HepG2 (cell line): ENCODE results near the gene C2orf92. TPM values are rescaled to one million over a fixed set of nuclear protein-coding genes. Genes with fewer than 3 reads are reported as not detected.
A peak's percentile ranks its signal among the peaks of the same experiment; 100 is the strongest.

ENCODE experiments used
- ATAC-seq: fragments of 200-7000 bp; cut with Tn5 transposase; 3 replicates; pipeline ENCODE4 v1.9.1; 2020; ENCODE audit warnings: mild to moderate bottlenecking, moderate library complexity
- BruUV-seq: library from RNA; stranded (reverse); fragments of 400-500 nt; replicated peaks from 2 replicates; lab custom pipeline; 2021; lab: Mats Ljungman, UMichigan
- CTCF ChIA-PET: fragments of 300-600 bp; formaldehyde crosslinking; extraction: SDS; loops from one replicate; lab custom pipeline; 2021; ENCODE audit warnings: low total read pairs, inconsistent platforms, low intra/inter-chr PET ratio; lab: Yijun Ruan, JAX
- POLR2A ChIA-PET: fragments of 350-600 bp; sonication (Branson Sonifier 250); formaldehyde crosslinking; loops from one replicate; lab custom pipeline; 2020; ENCODE audit warnings: antibody characterized with exemption, inconsistent platforms; lab: Yijun Ruan, JAX
- DNase-seq: peaks from one replicate; pipeline ENCODE4 v3.0.0-alpha.2; 2015; ENCODE audit warnings: low spot score
- FAIRE-seq: peaks from 3 replicates; lab custom pipeline; 2011; peaks lifted over from hg19 to GRCh38; lab: Jason Lieb, UNC
- H2AFZ ChIP-seq: one replicate; pipeline ENCODE4 v1.6.1; 2011; ENCODE audit warnings: low read length, inconsistent platforms
- H3K27ac ChIP-seq: fragments of 300-600 bp; 3 replicates; pipeline ENCODE4 v1.8.0; 2011; ENCODE audit warnings: mixed run types, mild to moderate bottlenecking, mixed read lengths, low read length, inconsistent platforms; ENCODE audit not compliant: insufficient read depth; ENCODE audit errors: extremely low read length
- H3K27me3 ChIP-seq, 2 experiments: fragments of 200-600 bp in 1 of 2; 2 replicates in 1 of 2; 3 replicates in 1 of 2; pipeline versions ENCODE4 v1.6.0 to v1.8.0; 2011; ENCODE audit warnings: low read length in 2 of 2, mild to moderate bottlenecking in 2 of 2, moderate library complexity in 2 of 2, inconsistent platforms in 1 of 2; ENCODE audit not compliant: insufficient read depth in 2 of 2, control insufficient read depth in 1 of 2
- H3K36me3 ChIP-seq, 2 experiments: fragments of 200-600 bp in 1 of 2; replicated peaks in 1 of 2; 2 replicates in 1 of 2; 3 replicates in 1 of 2; pipeline versions ENCODE4 v1.5.1 to v1.8.0; 2011; ENCODE audit warnings: low read length in 2 of 2, inconsistent platforms in 1 of 2; ENCODE audit not compliant: insufficient read depth in 2 of 2, control insufficient read depth in 1 of 2
- H3K4me1 ChIP-seq: 2 replicates; pipeline ENCODE4 v1.5.1; 2012; ENCODE audit warnings: low read length, inconsistent platforms; ENCODE audit not compliant: insufficient read depth
- H3K4me2 ChIP-seq: 2 replicates; pipeline ENCODE4 v1.6.0; 2011; ENCODE audit warnings: low read depth, low read length, inconsistent platforms
- H3K4me3 ChIP-seq, 3 experiments: fragments of 200-600 bp in 1 of 3; sonication (generic), shearing (Covaris generic) in 1 of 3; replicated peaks in 1 of 3; 2 replicates each; pipeline ENCODE4 v1.5.1; 2011 to 2016; ENCODE audit warnings: low read length in 3 of 3, inconsistent platforms in 2 of 3, low read depth in 2 of 3, mild to moderate bottlenecking in 2 of 3, control low read depth in 1 of 3, mixed read lengths in 1 of 3; ENCODE audit not compliant: insufficient read depth in 1 of 3
- H3K79me2 ChIP-seq: one replicate; pipeline ENCODE4 v1.6.1; 2011; ENCODE audit warnings: low read length, inconsistent platforms; ENCODE audit not compliant: insufficient read depth
- H3K9ac ChIP-seq: 2 replicates; pipeline ENCODE4 v1.6.0; 2011; ENCODE audit warnings: mild to moderate bottlenecking, low read depth, low read length, inconsistent platforms; ENCODE audit not compliant: insufficient read depth
- H3K9me3 ChIP-seq: 2 replicates; pipeline ENCODE4 v1.5.1; 2012; ENCODE audit warnings: mild to moderate bottlenecking, low read length
- H4K20me1 ChIP-seq: 2 replicates; pipeline ENCODE4 v1.6.0; 2011; ENCODE audit warnings: inconsistent platforms, mild to moderate bottlenecking, low read length, moderate library complexity; ENCODE audit not compliant: insufficient read depth
- GPN1 ChIP-seq: sonication (generic); formaldehyde crosslinking; IDR thresholded peaks from 2 replicates; pipeline ENCODE4 v1.5.1; 2020; ENCODE audit warnings: missing genetic modification reagents, borderline replicate concordance
- HIVEP1 ChIP-seq: sonication (generic); formaldehyde crosslinking; IDR thresholded peaks from 2 replicates; pipeline ENCODE4 v1.4.0; 2020; ENCODE audit warnings: mild to moderate bottlenecking, missing genetic modification reagents
- MED1 ChIP-seq: sonication (generic); formaldehyde crosslinking; IDR thresholded peaks from 2 replicates; pipeline ENCODE4 v1.4.0; 2020; ENCODE audit warnings: missing genetic modification reagents
- MXI1 ChIP-seq: IDR thresholded peaks from 3 replicates; pipeline ENCODE4 v1.6.1; 2012; ENCODE audit warnings: low read depth, low read length, inconsistent platforms, borderline replicate concordance
- NFE2L1 ChIP-seq: sonication (generic); formaldehyde crosslinking; IDR thresholded peaks from 2 replicates; pipeline ENCODE4 v1.4.0; 2020; ENCODE audit warnings: missing genetic modification reagents, mild to moderate bottlenecking, borderline replicate concordance
- RCOR2 ChIP-seq: IDR thresholded peaks from 2 replicates; pipeline ENCODE4 v1.6.1; 2016; ENCODE audit warnings: missing biosample characterization, missing genetic modification reagents
- TERF1 ChIP-seq: sonication (generic); formaldehyde crosslinking; IDR thresholded peaks from 2 replicates; pipeline ENCODE4 v1.8.0; 2022; ENCODE audit warnings: mild to moderate bottlenecking, missing genetic modification reagents, moderate library complexity
- THAP7 ChIP-seq: sonication (generic); formaldehyde crosslinking; IDR thresholded peaks from 2 replicates; pipeline ENCODE4 v1.8.1; 2023; ENCODE audit warnings: mild to moderate bottlenecking, missing genetic modification reagents
- ZBTB25 ChIP-seq: IDR thresholded peaks from 2 replicates; pipeline ENCODE4 v1.6.1; 2018; ENCODE audit warnings: missing genetic modification reagents
- ZKSCAN5 ChIP-seq: sonication (generic); formaldehyde crosslinking; IDR thresholded peaks from 2 replicates; pipeline ENCODE4 v1.5.1; 2020; ENCODE audit warnings: mild to moderate bottlenecking, missing genetic modification reagents
- ZKSCAN8 ChIP-seq: IDR thresholded peaks from 2 replicates; pipeline ENCODE4 v1.6.1; 2016; ENCODE audit warnings: borderline replicate concordance, missing genetic modification reagents, missing compliant biosample characterization
- ZNF136 ChIP-seq: sonication (generic); formaldehyde crosslinking; IDR thresholded peaks from 2 replicates; pipeline ENCODE4 v1.8.1; 2022; ENCODE audit warnings: low read depth, mild to moderate bottlenecking, moderate library complexity, missing genetic modification reagents
- ZNF44 ChIP-seq: sonication (generic); formaldehyde crosslinking; IDR thresholded peaks from 2 replicates; pipeline ENCODE4 v1.5.1; 2020; ENCODE audit warnings: mild to moderate bottlenecking, missing genetic modification reagents
- ZNF780A ChIP-seq: sonication (generic); formaldehyde crosslinking; IDR thresholded peaks from 2 replicates; pipeline ENCODE4 v1.8.0; 2022; ENCODE audit warnings: mild to moderate bottlenecking, missing genetic modification reagents, moderate library complexity
- ZNF782 ChIP-seq: sonication (generic); formaldehyde crosslinking; IDR thresholded peaks from 2 replicates; pipeline ENCODE4 v1.4.0; 2020; ENCODE audit warnings: missing genetic modification reagents, mild to moderate bottlenecking, borderline replicate concordance
- WGBS: methylation state at CpG from one replicate; pipeline ENCODE4 v1.1.6; 2017; ENCODE audit warnings: low lambda C conversion rate; 5-methylcytosine and 5-hydroxymethylcytosine counted together
- in situ Hi-C: cut with HindIII; loops from 2 replicates; pipeline ENCODE4 v1.10.0; 2017; ENCODE audit warnings: low pct_unique_long_range_greater_than_20kb; ENCODE audit not compliant: extremely low pct_ligation_motif_present
- intact Hi-C: fragments of 100-400 bp; cut with micrococcal nuclease; formaldehyde crosslinking; loops from one replicate; pipeline ENCODE4 v1.10.0; 2022; ENCODE audit not compliant: unreplicated experiment
- polyA plus RNA-seq, 8 experiments: library from polyadenylated mRNA; depleted of rRNA in 3 of 8; stranded (reverse) in 7 of 8; unstranded in 1 of 8; fragments of >200 nt; fragmentation: Illumina TruSeq in 4 of 8; extraction: Trizol in 4 of 8; gene quantifications; 2 replicates each; pipeline versions ENCODE4 v1.2.1 to v1.2.3, GENCODE V29; 2011 to 2016; ENCODE audit warnings: low read depth in 4 of 8, missing spikeins in 1 of 8, mixed read lengths in 1 of 8; ENCODE audit not compliant: insufficient read depth in 1 of 8
- total RNA-seq, 5 experiments: library from RNA; depleted of rRNA; stranded (reverse); fragments of >200 nt; fragmentation: Illumina TruSeq; extraction: Trizol; gene quantifications; 2 replicates each; pipeline ENCODE4 v1.2.3, GENCODE V29; 2016; ENCODE audit warnings: low read depth in 1 of 5

C2orf92 gene
- total and polyA plus RNA-seq, 2 of the 13 experiments (the other 11 are each of a cell fraction or from before 2014, with no cell fraction given): 4.9 to 5.0 TPM

GRCh38 chr2:97645695-97646629 lies 23.6 kb upstream of the C2orf92 start, which contains the start of gene COX5B (continued):
- TF ChIP-seq GPN1 (CRISPR knock-in tag) (peak; percentile 43; the same call in 1 of the 2 replicates), THAP7 (CRISPR knock-in tag) (peak; percentile 90; the same call in 1 of the 2 replicates)
- TF ChIP-seq, all 625 proteins: peak for 344

GRCh38 chr2:97646977-97647376 lies 22.5 kb upstream of the C2orf92 start:
- Histone ChIP-seq H3K27me3 (no peaks in the 10 kb centered on the region; a peak in 1 of 5 replicates), H2AFZ (no peak overlapping the region), H3K4me1 (peaks cover 21% of the 10 kb centered on the region), H3K79me2 (peaks cover 18% of the 10 kb centered on the region), H3K4me3 (peak overlapping the region; percentile 98 to 100 (median 99)), H4K20me1 (no peaks in the 10 kb centered on the region), H3K9me3 (no peaks in the 10 kb centered on the region), H3K9ac (peak overlapping the region; percentile 99), H3K36me3 (peaks cover 10 to 28% of the 10 kb centered on the region in 2 experiments), H3K4me2 (peak overlapping the region; percentile 80), H3K27ac (peak overlapping the region; percentile 11)
- intact Hi-C loops (loop anchor here (2.0 to 5.0 kb wide), 2 partner anchors 16 to 55 kb away; no protein-coding TSS in a partner anchor), in situ Hi-C loops (no loop called here)
- no peak for FAIRE-seq
- WGBS: 90% methylated on average over 4 of the region's 4 CpGs
- ChIA-PET CTCF (no interaction called here), POLR2A (interaction anchor here (2.0 to 12.2 kb wide), 3 partner anchors 9 to 57 kb away, joined by 11 to 298 read pairs (median 35); partner anchors contain the start of genes ACTR1B and ANKRD36B)
- TSS peak; percentile 60 for BruUV-seq
- ATAC-seq: no peak
- no peak for DNase-seq
- no peak for TF ChIP-seq ZBTB25 (CRISPR knock-in tag)
- TF ChIP-seq TERF1 (CRISPR knock-in tag): no peak
- TF ChIP-seq MXI1: no peak
- TF ChIP-seq ZKSCAN8: no peak
- no peak for TF ChIP-seq ZNF782 (CRISPR knock-in tag)
- TF ChIP-seq ZNF780A (CRISPR knock-in tag): no peak
- TF ChIP-seq MED1: no peak
- no peak for TF ChIP-seq NFE2L1 (CRISPR knock-in tag)
- TF ChIP-seq ZKSCAN5: no peak
- no peak for TF ChIP-seq HIVEP1 (CRISPR knock-in tag)
- no peak for TF ChIP-seq RCOR2
- TF ChIP-seq ZNF44: no peak
- TF ChIP-seq ZNF136 (CRISPR knock-in tag): no peak
